Adrenal gland (tissue), 5 donors: Measurements from ENCODE around the gene CD2AP.

Experiments
- POLR2A ChIP-seq, 2 donors: fragments of 450-650 bp; IDR thresholded peaks; one replicate each; pipeline ENCODE4 v1.6.1; 2017; ENCODE audit warnings: antibody characterized with exemption in 2 of 2, mild to moderate bottlenecking in 2 of 2, moderate library complexity in 1 of 2
- TF ChIP-seq, protein P1 (sequence below), 6 experiments: fragments of 450-650 bp in 4 of 6; fragments of 200-600 bp in 2 of 6; sonication (generic) in 1 of 6; IDR thresholded peaks; 1 replicate in 5 of 6; 2 replicates in 1 of 6; pipeline versions ENCODE4 v1.5.1 to v1.8.0; 2016 to 2021; ENCODE audit warnings: antibody characterized with exemption in 6 of 6, mild to moderate bottlenecking in 2 of 6, moderate library complexity in 1 of 6
- donor health status: DM: no; HTN: no; CAD: no.

DNA sequence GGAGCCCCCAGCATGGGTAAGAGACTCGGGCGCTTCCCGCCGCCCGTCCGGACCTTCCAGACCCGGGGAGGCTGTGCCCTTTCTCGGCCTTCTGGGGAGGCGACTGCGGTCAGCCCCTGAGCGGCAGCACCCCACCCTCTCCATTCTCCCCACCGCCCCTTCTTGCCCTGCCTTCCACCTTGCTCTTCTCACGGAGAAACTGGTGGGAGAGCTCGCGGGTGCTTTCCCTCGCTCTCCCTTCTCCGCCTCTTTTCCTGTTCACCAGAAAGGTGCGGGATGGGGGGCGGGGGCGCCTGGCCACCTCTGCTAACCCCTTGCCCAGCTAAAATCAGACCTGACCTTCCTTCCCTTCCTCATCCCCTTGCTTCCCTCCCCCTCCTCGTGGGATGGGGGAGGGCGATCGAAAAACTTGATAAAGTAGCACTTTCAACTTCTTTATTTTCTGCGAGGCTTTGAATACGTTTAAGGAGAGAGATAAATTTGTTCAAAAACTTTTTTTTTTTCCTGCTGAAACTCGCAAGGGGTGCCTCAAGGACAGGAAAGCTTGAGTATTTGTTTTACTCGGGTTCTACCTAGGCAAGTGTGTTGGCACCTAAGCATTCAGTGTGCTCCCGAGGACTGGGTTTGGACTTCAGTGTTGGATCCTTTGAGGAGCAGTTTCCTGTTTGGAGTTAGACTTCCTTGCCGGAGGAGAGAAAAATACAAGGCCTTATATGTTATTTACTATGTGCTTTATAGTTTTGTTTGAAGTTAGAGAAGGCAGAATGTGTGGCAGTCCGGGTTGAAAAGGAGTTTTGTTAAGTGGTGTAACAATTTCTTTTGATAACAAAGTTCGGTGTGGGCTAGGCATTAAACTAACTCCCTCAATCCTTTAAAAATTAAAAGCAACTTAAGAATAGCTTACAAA, 897 bp downstream of the CD2AP start:
- TF ChIP-seq POLR2A (IDR thresholded peaks at IDR 0.05), result peak in 1 of 2 donors; percentile 2
- TF ChIP-seq, protein P1, sequence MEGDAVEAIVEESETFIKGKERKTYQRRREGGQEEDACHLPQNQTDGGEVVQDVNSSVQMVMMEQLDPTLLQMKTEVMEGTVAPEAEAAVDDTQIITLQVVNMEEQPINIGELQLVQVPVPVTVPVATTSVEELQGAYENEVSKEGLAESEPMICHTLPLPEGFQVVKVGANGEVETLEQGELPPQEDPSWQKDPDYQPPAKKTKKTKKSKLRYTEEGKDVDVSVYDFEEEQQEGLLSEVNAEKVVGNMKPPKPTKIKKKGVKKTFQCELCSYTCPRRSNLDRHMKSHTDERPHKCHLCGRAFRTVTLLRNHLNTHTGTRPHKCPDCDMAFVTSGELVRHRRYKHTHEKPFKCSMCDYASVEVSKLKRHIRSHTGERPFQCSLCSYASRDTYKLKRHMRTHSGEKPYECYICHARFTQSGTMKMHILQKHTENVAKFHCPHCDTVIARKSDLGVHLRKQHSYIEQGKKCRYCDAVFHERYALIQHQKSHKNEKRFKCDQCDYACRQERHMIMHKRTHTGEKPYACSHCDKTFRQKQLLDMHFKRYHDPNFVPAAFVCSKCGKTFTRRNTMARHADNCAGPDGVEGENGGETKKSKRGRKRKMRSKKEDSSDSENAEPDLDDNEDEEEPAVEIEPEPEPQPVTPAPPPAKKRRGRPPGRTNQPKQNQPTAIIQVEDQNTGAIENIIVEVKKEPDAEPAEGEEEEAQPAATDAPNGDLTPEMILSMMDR (IDR thresholded peaks at IDR 0.05), result no peak
